UCSD-AML1 (cell line): ENCODE data around the gene PDPK1.
A peak's percentile ranks its signal among the peaks of the same experiment; 100 is the strongest.

ENCODE experiments used
- DNase-seq: peaks from one replicate; lab custom pipeline; 2025; ENCODE audit not compliant: unreplicated experiment; lab: John Stamatoyannopoulos, UW

The PDPK1 gene

GRCh38 chr16:2537451-2538379, at the start of gene PDPK1:
Gene PDPK1, plus strand, starts transcription at chr16:2538021. Its CDS starts 92 bp downstream, at chr16:2538113.
- peak; percentile 96 for DNase-seq

- DNase-seq = no peak
These were observed 48.2 kb upstream of the PDPK1 start for GRCh38 chr16:2489581-2489980.

GRCh38 chr16:2490190-2491105, 47.4 kb upstream of the PDPK1 start:
- no peak for DNase-seq

- no peak for DNase-seq
These were observed 45.5 kb upstream of the PDPK1 start for GRCh38 chr16:2492292-2492691.

GRCh38 chr16:2493605-2494004, 44.2 kb upstream of the PDPK1 start:
- no peak for DNase-seq

GRCh38 chr16:2494616-2495015, 43.2 kb upstream of the PDPK1 start:
- DNase-seq = no peak

GRCh38 chr16:2495041-2495440, 42.8 kb upstream of the PDPK1 start:
- no peak for DNase-seq

- no peak for DNase-seq
These were observed 41.4 kb upstream of the PDPK1 start for GRCh38 chr16:2496223-2497115.

- no peak for DNase-seq
These were observed 40.6 kb upstream of the PDPK1 start for GRCh38 chr16:2497116-2497630.

- no peak for DNase-seq
These were observed 39.9 kb upstream of the PDPK1 start for GRCh38 chr16:2497695-2498484.

- no peak for DNase-seq
These were observed 39.1 kb upstream of the PDPK1 start for GRCh38 chr16:2498531-2499253.

GRCh38 chr16:2499454-2499853, 38.4 kb upstream of the PDPK1 start:
- DNase-seq = no peak

- DNase-seq = no peak
These were observed 37.9 kb upstream of the PDPK1 start for GRCh38 chr16:2499890-2500429.

GRCh38 chr16:2500430-2500917, 37.3 kb upstream of the PDPK1 start:
- DNase-seq = no peak

GRCh38 chr16:2500918-2501750, 36.7 kb upstream of the PDPK1 start:
- peak; percentile 83 for DNase-seq

- no peak for DNase-seq
These were observed 35.6 kb upstream of the PDPK1 start for GRCh38 chr16:2501946-2502895.

GRCh38 chr16:2505695-2506094, 32.1 kb upstream of the PDPK1 start:
- DNase-seq = no peak
